ENCODE data around the gene DBNDD1.

Gene DBNDD1

GRCh38 chr16:89965447-89966225 is 53.6 kb downstream of the DBNDD1 start:
- H3K4me3 ChIP-seq (ENCODE audit: low read depth, low read length) = no peak overlapping the region

GRCh38 chr16:89964201-89964600 is 55.1 kb downstream of the DBNDD1 start:
- no peak overlapping the region for H3K4me3 ChIP-seq (ENCODE audit: low read depth, low read length)

- H3K4me3 ChIP-seq (ENCODE audit: low read depth, low read length) = no peak overlapping the region
Observed at GRCh38 chr16:89962754-89963498, 56.3 kb downstream of the DBNDD1 start.

GRCh38 chr16:89961920-89962319 is 57.3 kb downstream of the DBNDD1 start:
- no peak overlapping the region for H3K4me3 ChIP-seq (ENCODE audit: low read depth, low read length)

- no peak overlapping the region for H3K4me3 ChIP-seq (ENCODE audit: low read depth, low read length)
Observed at GRCh38 chr16:89960966-89961365, 58.3 kb downstream of the DBNDD1 start.

- no peak overlapping the region for H3K4me3 ChIP-seq (ENCODE audit: low read depth, low read length)
Observed at GRCh38 chr16:89958596-89958995, 60.7 kb downstream of the DBNDD1 start.

GRCh38 chr16:89958068-89958467 is 61.2 kb downstream of the DBNDD1 start:
- H3K4me3 ChIP-seq (ENCODE audit: low read depth, low read length) = no peak overlapping the region

GRCh38 chr16:89957216-89957785 is 62.0 kb downstream of the DBNDD1 start:
- no peak overlapping the region for H3K4me3 ChIP-seq (ENCODE audit: low read depth, low read length)

GRCh38 chr16:89956505-89957215 is 62.6 kb downstream of the DBNDD1 start:
- no peak overlapping the region for H3K4me3 ChIP-seq (ENCODE audit: low read depth, low read length)

- no peak overlapping the region for H3K4me3 ChIP-seq (ENCODE audit: low read depth, low read length)
Observed at GRCh38 chr16:89955001-89955685, 64.1 kb downstream of the DBNDD1 start.
